Measurements from ENCODE around the gene ADAM33.

Gene ADAM33, protein sequence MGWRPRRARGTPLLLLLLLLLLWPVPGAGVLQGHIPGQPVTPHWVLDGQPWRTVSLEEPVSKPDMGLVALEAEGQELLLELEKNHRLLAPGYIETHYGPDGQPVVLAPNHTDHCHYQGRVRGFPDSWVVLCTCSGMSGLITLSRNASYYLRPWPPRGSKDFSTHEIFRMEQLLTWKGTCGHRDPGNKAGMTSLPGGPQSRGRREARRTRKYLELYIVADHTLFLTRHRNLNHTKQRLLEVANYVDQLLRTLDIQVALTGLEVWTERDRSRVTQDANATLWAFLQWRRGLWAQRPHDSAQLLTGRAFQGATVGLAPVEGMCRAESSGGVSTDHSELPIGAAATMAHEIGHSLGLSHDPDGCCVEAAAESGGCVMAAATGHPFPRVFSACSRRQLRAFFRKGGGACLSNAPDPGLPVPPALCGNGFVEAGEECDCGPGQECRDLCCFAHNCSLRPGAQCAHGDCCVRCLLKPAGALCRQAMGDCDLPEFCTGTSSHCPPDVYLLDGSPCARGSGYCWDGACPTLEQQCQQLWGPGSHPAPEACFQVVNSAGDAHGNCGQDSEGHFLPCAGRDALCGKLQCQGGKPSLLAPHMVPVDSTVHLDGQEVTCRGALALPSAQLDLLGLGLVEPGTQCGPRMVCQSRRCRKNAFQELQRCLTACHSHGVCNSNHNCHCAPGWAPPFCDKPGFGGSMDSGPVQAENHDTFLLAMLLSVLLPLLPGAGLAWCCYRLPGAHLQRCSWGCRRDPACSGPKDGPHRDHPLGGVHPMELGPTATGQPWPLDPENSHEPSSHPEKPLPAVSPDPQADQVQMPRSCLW

DNA sequence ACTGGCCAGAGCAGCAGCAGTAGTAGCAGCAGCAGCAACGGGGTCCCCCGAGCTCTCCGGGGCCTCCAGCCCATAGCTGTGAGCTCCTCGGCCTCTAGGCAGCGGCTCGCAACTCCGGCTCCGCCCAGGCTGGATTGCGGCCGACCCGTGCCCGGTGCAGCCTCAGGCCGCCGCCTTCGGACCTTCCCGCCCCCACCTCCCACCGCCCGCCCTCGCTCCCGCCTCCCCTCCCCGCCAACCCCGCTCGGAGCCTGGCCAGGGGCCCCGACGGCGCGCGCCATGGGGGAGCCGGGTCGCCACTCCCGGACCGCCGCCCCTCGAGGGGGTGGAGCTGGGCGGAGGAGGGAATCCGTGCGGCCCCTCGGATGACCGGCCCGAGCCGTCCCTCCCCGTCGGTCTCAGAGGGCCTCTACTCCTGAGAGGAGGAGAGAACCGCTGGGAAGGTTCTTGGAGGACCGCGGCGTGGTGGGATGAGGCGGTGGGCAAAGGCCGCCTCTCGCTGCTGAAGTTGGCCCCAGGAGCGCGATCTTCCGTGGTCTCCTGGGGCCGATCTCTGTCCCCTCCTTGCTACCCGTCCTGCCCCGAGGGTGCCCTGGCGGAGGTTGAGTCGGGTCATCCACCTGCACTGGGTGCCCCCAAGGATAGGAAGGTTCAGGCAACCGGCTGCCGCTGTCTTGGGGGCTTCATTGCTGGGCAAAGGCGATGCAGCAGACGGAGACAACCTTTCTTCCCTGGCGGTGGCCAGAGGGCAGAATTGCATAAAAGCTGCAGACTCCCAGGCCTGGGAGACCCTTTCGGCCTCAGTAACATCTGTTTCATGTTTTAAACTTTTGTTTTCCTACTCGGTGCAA is at the start of gene ADAM33:
TSS of gene ADAM33 (minus strand) at position 80 of the 851 bp plus-strand sequence. CDS start at position 74, 6 bp downstream.
- no peak for DNase-seq (ENCODE audit: low spot score)

DNA sequence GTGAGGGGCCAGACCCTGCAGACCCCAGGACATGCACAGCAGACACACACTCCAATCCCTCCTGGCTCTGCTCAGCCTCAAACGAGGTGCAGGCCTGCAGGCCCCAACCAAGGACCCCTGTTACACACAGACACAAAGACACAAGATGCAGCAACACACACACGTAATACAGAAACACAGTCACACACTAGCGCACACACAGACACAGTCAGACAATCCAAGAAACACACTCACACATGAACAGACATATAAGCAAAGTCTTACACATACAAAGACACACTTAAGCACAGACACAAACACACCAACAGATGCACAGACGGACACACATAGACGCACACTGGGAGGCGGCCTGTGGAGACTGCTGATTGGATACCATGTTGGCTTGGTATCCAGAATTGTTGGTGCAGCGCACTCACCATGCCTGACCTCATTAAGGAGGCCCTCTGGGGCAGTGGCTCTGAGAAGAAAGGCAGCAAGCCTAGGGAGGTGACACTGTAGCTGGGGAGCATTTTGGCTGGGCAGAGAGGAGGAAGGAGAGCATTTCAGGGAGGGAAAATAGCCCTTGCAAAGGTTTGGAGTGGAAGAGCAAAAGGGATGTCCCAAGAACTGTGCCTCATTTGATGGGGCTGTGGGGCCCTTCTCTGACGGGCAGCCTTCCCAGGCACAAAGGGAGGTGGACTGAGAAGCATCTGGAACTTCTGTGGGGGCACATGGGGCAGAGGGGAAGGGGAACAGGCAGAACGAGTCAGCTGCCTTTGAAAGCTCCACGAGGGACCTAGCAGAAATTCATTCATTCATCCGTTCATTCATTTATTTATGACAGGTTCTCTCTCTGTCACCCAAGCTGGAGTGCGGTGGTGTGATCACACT is 49.2 kb upstream of the ADAM33 start:
- no peak for DNase-seq (ENCODE audit: low spot score)

DNA sequence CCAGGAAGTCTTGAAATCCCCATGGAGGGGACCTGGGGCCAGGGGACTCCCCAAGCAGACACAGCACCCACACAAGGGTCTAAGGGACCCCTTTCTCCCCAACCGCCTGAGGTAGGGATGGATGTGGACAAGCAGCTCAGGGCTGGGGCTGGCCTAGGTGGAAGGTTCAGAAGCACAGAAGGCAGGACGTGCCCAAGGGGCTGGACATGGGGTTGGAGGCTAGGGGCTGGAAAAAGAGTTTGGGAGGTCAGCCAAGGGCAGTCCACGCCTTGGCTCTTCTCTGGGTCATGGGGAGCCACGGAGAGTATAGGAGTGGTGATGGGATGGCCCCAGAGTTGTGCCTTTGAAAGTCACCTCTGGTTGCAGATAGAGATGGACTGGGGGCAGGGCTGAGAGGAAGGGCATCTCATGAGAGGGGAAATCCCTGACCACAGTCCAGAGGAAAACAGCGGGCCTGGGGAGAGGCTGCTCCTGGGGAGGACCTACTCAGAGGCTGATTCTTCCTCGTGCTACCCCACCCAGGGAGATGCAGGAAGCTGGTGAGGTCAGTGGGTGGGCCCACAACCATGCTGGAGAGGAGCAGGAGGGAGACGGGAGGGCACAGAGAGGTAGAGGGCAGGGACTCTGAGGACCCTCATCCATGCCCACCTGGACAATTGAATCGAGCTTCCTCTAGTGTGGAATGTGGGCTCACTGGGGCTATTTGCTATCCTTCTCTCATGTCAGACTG is 48.2 kb upstream of the ADAM33 start:
- DNase-seq (ENCODE audit: low spot score) = no peak

DNA sequence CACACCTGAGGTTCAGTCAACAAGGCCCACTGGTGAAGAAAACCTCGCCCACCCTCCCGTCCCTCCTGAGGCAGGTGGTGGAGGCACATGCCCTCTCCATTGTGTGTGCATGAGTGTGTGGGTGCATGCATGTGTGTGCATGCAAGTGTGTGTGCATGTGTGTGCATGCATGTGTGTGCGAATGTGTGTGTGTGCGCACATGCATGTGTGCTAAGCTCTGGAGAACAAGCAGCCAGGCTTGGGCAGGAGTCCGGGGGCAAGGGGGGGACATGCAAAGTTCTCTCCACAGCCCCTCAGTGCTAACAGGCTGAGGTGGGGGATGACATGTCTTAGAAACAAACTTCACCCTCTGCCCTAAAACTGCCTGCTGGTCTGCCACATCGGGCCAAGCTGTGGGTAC is 47.6 kb upstream of the ADAM33 start:
- no peak for DNase-seq (ENCODE audit: low spot score)

DNA sequence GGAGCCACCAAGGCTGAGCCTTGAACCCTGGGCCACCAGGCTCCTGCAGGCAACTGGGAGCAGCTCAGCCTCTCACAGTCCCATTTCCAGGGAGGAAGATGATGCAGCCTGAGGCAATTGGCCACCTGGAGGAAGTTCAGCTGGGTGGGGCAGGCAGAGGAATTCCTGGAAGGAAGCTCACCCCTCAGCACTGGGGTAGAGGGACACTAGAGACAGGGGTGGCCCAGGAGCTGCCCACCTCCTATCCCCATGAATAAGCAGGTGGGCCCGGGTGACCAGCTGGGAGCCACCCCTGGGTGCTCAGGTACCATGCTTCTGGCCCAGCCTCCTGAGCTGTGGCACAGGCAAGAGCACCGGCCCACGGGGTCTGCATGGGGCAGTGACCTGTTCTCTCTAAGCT is 47.1 kb upstream of the ADAM33 start:
- no peak for DNase-seq (ENCODE audit: low spot score)

DNA sequence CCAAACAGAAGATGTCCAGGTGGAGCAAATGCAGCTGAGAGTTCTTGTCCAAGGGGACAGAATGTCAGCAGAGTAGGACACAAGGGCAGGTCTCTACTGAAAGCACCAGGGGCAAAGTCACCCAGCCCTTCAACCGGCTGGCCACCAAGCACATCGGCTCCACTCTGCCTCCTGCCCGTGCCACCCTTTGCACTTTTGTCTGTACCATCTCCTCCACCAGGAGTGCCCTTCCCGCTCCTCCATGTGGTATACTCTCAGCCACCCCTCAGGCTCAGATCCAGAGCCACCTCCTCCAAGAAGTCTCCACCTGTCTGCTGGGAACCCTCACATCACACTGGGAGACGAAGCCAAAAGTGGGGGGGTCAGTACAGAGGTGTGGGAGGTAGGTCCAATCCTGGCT is 46.5 kb upstream of the ADAM33 start:
- no peak for DNase-seq (ENCODE audit: low spot score)

DNA sequence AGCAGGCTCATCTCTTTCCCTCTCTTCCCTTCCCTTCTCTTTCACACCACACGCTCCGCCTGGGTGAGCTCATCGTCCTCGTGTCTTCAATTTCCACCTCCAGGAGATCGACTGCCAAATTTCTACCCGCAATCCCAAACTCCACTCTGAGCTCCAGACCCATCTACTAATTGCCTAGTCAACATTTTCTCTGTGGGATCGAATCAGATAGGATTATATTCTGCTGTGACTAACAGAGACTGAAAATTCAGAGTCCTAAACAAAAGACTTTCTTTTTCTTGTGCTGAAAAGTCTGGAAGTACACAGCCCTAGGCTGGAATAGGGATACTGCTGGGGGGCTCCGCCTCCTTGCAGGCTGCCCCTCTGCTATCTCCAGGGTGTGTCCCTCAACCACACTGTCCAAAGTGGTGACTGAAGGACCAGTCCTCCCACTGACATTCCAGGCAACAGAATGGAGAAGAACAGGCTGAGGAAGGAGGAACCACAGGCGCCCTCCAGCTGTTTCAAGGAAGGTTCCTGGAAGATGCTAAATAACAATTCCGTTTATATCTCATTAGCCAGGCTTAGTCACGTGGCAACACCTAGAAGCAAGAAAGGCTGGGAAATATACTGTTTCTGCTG is 45.7 kb upstream of the ADAM33 start:
- DNase-seq (ENCODE audit: low spot score) = no peak

DNA sequence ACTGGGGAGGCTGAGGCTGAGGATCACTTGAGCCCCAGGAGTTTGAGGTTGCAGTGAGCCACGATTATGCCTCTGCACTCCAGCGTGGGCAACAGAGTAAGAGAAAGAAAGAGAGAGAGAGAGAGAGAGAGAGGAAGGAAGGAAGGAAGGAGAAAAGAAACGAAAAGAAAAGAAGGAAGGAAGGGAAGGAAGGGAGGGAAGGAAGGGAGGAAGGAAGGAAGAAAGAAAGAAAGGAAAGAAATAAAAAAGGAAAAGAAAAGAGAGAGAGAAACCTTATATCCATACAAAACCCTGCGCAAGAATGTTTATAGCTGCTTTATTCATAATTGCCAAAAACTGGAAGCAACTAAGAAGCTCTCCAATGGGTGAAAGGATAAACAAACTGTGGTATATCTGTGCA is 42.5 kb upstream of the ADAM33 start:
- DNase-seq (ENCODE audit: low spot score) = no peak

DNA sequence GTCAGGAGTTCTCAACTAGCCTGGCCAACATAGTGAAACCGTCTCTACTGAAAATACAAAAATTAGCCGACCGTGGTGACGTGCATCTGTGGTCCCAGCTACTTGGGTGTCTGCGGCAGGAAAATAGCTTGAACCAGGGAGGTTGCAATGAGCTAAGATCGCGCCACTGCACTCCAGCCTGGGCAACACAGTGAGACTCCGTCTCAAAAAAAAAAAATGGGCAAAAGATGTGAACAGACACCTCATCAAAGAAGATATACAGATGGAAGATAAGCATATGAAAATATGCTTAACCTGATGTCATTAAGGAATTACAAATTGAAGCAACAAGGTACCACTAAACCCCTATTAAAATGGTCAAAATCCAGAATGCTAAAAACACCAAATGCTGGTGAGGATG is 41.5 kb upstream of the ADAM33 start:
- no peak for DNase-seq (ENCODE audit: low spot score)

DNA sequence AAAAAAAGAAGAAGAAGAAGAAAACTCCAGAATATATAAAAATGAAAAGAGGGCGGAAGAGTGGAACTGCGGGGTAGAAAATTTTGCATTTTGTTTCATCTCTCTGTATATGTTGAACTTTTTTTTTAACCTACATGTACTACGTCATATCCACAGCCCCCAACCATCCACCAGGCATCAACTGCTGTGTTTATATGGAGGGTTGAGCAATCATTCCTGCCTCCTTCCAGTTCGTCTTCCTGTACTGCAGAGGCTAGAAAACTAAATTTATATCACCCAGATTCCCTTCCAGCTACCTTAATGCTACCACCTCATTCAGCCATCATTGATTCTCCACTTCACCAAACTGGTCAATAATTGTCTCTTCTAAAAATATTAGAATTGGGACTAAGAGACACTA is 40.1 kb upstream of the ADAM33 start:
- no peak for DNase-seq (ENCODE audit: low spot score)

DNA sequence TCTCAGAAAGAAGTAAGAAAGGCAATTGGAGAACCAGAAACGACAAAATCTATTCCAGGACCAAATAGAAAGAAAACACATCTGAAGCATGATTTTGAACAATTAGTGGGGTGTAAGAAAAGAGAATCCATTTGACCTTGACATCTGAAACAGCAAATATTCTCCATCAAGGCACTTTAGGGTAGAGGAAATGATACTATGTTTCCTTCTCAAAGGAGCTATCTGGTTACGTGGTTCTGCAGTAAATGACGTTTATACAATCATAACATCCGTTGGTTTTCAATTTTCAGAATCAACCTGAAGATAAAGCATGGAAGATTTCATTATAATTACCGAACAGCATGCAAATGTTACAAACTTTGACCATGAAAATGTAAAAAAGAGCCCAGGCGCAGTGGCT is 38.8 kb upstream of the ADAM33 start:
- no peak for DNase-seq (ENCODE audit: low spot score)

DNA sequence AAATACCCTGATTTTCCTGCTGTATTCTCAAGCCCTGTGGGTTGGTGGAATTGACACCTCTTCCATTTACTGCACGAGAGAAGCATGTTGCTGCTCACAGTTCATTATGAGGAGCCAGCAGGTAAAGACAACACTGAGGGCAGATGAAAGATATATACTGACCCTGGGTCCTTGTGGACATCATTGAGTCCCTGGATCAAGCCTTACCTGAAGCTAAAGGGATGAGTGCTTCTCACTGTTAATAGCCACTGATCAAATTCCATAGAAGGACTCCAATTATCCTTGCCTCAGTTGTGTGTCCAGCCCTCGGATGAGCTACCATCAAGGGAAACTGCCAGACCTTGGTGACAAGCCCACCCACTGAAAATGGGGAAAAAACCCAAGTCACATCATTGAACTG is 38.3 kb upstream of the ADAM33 start:
- no peak for DNase-seq (ENCODE audit: low spot score)

DNA sequence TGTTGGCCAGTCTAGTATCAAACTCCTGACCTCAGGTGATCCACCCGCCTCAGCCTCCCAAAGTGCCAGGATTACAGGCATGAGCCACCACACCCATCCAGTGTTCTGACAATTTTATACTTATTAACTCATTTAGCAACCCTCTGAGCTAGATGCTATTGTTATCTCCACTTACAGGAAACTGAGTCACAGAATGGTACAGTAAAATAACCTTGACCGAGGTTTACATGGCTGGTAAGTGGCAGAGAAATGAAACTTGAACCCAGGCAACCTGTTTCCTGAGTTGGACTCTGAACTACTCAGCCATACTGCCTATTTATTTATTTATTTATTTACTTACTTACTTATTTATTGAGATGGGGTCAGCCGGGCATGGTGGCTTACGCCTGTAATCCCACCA is 37.2 kb upstream of the ADAM33 start:
- no peak for DNase-seq (ENCODE audit: low spot score)

DNA sequence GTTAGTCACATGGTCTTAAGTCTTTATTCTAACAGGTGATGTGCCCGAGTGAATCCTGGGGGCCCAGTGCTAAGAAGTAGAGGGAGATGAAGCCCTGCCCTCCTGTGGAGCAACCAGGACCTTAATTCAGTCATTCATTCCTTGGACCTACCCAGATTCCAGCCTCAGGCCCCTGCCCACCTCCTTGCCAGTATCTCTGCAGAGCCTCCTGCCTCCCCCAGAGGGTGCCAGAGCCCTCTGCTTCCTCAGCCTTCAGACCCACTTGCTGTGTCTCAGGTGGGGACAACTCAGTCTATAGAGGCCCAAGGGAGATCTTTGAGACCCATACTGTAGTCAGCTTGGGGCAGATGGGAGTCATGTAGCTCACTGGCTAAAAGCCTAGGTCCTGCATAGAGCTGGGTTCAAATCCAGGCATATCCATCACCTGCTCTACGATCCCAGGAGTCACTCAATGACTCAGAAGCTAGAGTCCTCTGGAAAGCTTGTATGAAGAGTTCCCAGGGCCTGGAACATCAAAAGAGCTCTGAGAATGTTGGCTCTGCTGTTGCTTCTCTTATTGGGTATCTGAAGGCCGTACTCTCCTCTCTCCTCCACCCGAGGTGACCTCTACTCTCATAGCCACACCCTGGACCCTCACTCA is 34.5 kb upstream of the ADAM33 start:
- DNase-seq (ENCODE audit: low spot score) = no peak

DNA sequence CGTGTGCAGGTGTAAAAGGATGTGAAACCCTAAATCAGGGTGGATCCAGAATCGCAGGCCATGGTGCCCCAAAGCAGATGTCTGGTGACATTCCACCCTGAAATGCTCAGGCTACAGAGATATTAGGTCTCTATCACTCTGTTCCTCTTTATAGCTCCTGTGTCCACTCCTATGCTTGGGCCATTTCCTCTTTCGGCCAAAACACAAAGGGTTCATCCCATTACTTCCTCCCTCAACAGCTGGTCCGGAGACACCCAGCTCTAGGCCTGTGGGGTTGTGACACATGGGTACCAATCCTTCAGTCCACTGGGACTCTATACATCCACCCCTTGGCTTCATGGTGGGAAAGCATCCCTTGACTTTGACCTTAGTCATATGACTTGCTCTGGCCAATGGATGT is 32.3 kb upstream of the ADAM33 start:
- peak; percentile 71 for DNase-seq (ENCODE audit: low spot score)

DNA sequence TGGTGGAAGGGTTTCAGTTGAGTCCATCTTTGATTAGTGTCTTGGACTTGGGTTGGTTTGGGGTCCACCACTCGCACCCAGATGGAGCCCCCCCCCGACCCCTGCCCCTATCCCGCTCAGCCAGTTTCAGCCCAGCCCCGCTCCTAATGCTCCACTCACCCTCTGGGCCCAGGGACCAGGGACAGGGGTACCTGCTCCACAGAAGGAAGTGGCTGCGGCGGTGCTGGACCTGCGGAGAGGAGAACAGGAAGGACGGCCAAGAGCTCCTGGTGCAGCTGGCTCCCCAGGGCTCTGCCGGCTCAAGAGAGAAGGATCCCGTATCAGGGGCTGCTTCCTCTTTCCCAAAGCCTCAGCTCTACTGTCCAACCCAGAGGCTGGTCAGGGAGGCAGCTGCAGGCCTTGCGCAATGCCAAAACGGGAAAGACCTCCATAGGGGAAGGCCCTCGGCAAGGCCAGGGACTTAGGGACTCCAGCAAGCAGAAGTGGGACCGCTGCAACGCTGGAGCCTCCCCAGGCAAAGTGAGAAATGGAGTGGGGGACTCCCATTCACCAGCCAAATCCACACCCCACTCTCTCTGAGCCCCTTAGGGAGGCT is 30.6 kb upstream of the ADAM33 start, which contains the start of gene SIGLEC1:
TSS of gene SIGLEC1 (minus strand) at position 322 of the 595 bp plus-strand sequence. CDS start 5,472 bp downstream, outside the sequence.
- peak; percentile 67 for DNase-seq (ENCODE audit: low spot score)

DNA sequence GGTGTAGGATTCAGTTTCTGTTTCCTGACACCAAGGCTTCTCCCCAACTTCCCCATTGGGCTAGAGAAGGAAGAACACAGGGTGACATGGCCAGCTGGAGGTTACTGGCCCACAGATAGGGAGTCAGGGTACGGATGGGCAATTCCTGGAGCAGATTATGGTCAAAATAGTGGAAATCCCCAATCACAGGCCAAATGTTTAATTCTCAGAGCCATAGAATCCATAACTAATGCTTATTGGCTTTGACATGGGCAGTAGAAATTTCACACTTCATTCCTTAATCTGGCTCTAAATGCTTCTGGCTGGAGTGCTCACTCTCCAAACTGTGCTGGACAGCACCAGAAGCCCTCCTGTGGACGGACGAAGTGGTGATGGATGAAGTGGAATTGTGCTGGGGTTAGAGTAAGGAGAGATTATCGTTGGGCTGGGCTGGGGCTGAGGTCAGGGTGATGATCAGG is 29.7 kb upstream of the ADAM33 start:
- DNase-seq (ENCODE audit: low spot score) = no peak

DNA sequence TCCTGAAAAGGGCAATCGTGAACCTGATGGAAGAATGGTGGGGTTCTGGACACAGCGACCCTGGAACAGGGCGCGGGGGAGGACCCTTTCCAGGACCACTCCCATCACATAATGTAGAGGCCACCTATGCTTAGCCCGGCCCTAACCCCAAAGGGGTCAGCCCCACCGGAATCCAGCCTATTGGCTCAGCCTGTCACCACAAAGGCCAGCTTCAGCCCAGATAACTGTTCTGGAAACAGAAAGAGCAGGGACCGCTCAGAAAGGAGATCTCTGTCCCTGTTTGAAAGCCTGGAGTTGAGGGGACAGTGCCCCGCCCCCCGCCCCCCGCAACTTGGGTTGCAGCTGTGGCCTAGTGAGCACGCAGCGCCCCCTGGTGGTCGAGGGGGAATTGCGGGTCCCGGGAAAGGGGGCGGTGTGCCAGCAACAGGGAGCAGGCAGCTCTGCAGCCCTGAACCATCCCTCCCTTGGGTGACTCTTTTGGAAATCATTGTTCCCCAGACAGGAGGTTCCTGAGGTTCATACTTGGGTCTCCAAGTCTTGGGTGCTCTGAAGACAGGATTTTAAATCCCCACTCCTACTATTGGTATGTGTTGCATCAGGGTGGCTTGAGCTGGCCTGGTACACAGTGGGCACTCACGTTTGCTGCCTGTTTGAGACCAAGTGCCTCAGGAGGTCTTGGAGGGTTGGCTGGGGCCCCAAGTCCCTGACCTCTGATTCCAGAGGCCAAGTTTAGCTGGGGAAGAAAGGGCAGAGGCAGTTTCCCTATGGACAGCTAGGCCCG is 29.1 kb upstream of the ADAM33 start:
- peak; percentile 31 for DNase-seq (ENCODE audit: low spot score)

Measured in pons (tissue), 1 donor.